ENCODE measurements around the gene RELN.

DNA sequence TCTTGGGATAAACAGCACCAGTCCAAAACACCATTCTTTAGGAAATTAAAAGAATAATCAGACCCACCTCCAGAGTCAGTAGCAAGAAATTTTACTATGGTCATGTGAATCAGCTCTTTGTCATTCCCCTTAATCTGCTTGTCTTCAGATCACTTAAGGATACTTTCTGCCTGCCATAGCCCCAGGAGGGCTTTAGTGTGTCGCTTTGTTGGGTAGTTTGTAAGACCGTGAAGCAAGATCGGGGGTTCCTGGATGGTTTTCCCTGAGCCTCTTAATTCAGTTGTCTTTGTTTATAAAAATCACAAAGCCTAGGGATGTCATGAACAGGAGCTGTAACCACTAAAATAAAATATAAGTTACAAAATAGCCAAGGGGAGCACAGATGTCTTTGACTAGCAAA is 223.6 kb downstream of the RELN start:
- no peak for TF ChIP-seq TOX (CRISPR knock-in tag; IDR thresholded peaks at IDR 0.05; ENCODE audit: borderline replicate concordance)
- TF ChIP-seq, protein P1, sequence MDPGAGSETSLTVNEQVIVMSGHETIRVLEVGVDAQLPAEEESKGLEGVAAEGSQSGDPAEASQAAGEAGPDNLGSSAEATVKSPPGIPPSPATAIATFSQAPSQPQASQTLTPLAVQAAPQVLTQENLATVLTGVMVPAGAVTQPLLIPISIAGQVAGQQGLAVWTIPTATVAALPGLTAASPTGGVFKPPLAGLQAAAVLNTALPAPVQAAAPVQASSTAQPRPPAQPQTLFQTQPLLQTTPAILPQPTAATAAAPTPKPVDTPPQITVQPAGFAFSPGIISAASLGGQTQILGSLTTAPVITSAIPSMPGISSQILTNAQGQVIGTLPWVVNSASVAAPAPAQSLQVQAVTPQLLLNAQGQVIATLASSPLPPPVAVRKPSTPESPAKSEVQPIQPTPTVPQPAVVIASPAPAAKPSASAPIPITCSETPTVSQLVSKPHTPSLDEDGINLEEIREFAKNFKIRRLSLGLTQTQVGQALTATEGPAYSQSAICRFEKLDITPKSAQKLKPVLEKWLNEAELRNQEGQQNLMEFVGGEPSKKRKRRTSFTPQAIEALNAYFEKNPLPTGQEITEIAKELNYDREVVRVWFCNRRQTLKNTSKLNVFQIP (CRISPR knock-in tag; IDR thresholded peaks at IDR 0.05; ENCODE audit: borderline replicate concordance, low read depth), result no peak
- TF ChIP-seq, protein P2, sequence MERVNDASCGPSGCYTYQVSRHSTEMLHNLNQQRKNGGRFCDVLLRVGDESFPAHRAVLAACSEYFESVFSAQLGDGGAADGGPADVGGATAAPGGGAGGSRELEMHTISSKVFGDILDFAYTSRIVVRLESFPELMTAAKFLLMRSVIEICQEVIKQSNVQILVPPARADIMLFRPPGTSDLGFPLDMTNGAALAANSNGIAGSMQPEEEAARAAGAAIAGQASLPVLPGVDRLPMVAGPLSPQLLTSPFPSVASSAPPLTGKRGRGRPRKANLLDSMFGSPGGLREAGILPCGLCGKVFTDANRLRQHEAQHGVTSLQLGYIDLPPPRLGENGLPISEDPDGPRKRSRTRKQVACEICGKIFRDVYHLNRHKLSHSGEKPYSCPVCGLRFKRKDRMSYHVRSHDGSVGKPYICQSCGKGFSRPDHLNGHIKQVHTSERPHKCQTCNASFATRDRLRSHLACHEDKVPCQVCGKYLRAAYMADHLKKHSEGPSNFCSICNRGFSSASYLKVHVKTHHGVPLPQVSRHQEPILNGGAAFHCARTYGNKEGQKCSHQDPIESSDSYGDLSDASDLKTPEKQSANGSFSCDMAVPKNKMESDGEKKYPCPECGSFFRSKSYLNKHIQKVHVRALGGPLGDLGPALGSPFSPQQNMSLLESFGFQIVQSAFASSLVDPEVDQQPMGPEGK (CRISPR knock-in tag; IDR thresholded peaks at IDR 0.05; ENCODE audit: borderline replicate concordance), result no peak
- TF ChIP-seq ZFP30 (CRISPR knock-in tag; IDR thresholded peaks at IDR 0.05), result no peak
- no peak for TF ChIP-seq ZNF70 (CRISPR knock-in tag; IDR thresholded peaks at IDR 0.05)
- TF ChIP-seq GLIS3 (CRISPR knock-in tag; IDR thresholded peaks at IDR 0.05), result no peak
- TF ChIP-seq ZNF565 (CRISPR knock-in tag; conservative IDR thresholded peaks at IDR 0.05; ENCODE audit: low read depth), result no peak
- TF ChIP-seq OSR1 (CRISPR knock-in tag; IDR thresholded peaks at IDR 0.05), result no peak
- TF ChIP-seq, protein P3, sequence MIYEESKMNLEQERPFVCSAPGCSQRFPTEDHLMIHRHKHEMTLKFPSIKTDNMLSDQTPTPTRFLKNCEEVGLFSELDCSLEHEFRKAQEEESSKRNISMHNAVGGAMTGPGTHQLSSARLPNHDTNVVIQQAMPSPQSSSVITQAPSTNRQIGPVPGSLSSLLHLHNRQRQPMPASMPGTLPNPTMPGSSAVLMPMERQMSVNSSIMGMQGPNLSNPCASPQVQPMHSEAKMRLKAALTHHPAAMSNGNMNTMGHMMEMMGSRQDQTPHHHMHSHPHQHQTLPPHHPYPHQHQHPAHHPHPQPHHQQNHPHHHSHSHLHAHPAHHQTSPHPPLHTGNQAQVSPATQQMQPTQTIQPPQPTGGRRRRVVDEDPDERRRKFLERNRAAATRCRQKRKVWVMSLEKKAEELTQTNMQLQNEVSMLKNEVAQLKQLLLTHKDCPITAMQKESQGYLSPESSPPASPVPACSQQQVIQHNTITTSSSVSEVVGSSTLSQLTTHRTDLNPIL (CRISPR knock-in tag; IDR thresholded peaks at IDR 0.05; ENCODE audit: low read depth), result no peak

All from SK-N-SH treated with all-trans-retinoic acid at 6 μM for 48 hours (cell line).